Motor neuron (in vitro differentiated cells): ENCODE data around the gene OTOR. TPM values are rescaled to one million over a fixed set of nuclear protein-coding genes. Genes with fewer than 3 reads are reported as not detected.

Experiments used
- ATAC-seq, 8 experiments: fragments of 200-7000 bp; cut with Tn5 transposase; replicated peaks in 6 of 8; 2 replicates each; pipeline ENCODE4 v1.8.0; 2021; ENCODE audit warnings: mild to moderate bottlenecking in 8 of 8, moderate library complexity in 8 of 8
- H3K27ac ChIP-seq, 2 donors: fragments of 250-450 bp; sonication (Bioruptor Pico); 2 replicates each; pipeline ENCODE4 v1.9.0; 2021; ENCODE audit warnings: antibody characterized with exemption in 2 of 2, mild to moderate bottlenecking in 2 of 2, moderate library complexity in 1 of 2
- H3K4me1 ChIP-seq, 2 donors: fragments of 250-450 bp; sonication (Bioruptor Pico); replicated peaks in 1 of 2; 2 replicates each; pipeline ENCODE4 v1.6.1; 2021; ENCODE audit warnings: antibody characterized with exemption in 2 of 2, mild to moderate bottlenecking in 2 of 2, moderate library complexity in 1 of 2
- H3K4me3 ChIP-seq, 5 donors: fragments of 250-450 bp; sonication (Bioruptor Pico); 2 replicates each; pipeline ENCODE4 v1.9.0; 2021; ENCODE audit warnings: antibody characterized with exemption in 5 of 5, mild to moderate bottlenecking in 5 of 5, moderate library complexity in 4 of 5
- WGBS, 10 experiments: fragments of 450-650 bp; shearing (Covaris generic); methylation state at CpG; one replicate each; pipeline ENCODE4 v1.0.0; 2022; 5-methylcytosine and 5-hydroxymethylcytosine counted together
- in situ Hi-C, 9 experiments: fragments of 400-800 bp; cut with MboI; loops; one replicate each; pipeline ENCODE4 v1.15.0; 2021; ENCODE audit warnings: low sequenced_read_pairs in 9 of 9, low pct_unique_long_range_greater_than_20kb in 2 of 9; ENCODE audit not compliant: unreplicated experiment in 9 of 9
- total RNA-seq, 8 experiments: library from RNA; unstranded; fragments of 300-600 nt; gene quantifications; 2 replicates each; pipeline versions ENCODE4 v1.2.3 to v1.2.4, GENCODE V29; 2022

Gene OTOR
- total RNA-seq, 8 experiments from 2014 or later, result 0.14 to 0.32 TPM; not detected in 6

- Histone ChIP-seq H3K27ac (no peak overlapping the region), H3K4me1 (peaks cover 7 to 14% of the 10 kb centered on the region in 2 donors), H3K4me3 (no peak overlapping the region)
- 0 to 100% (median 57%) methylated on average over 1 to 2 of the region's 2 CpGs; no CpG with 5 or more reads in 1 of the 10 experiments for WGBS, 10 experiments
- ATAC-seq, result peak in 2 of 8 experiments; percentile 44 to 47
- in situ Hi-C loops, result loop anchor here in 1 of 9 experiments (25.0 kb wide), 1 partner anchor 246 kb away; no protein-coding TSS in a partner anchor
Measured at GRCh38 chr20:16758454-16759180, 10.5 kb downstream of the OTOR start.

GRCh38 chr20:16759181-16759563 is 11.0 kb downstream of the OTOR start:
- ATAC-seq, result no peak
- peaks cover 7 to 14% of the 10 kb centered on the region in 2 donors for H3K4me1 ChIP-seq
- WGBS, 10 experiments, result 79 to 100% (median 87%) methylated on average over 1 of the region's 1 CpG; no CpG with 5 or more reads in 6 of the 10 experiments
- in situ Hi-C loops, result loop anchor here in 1 of 9 experiments (25.0 kb wide), 1 partner anchor 247 kb away; no protein-coding TSS in a partner anchor
- no peak overlapping the region for H3K4me3 ChIP-seq
- H3K27ac ChIP-seq, result no peak overlapping the region

- peak in 5 of 8 experiments; percentile 9 to 47 (median 16) for ATAC-seq
- Histone ChIP-seq H3K4me3 (no peak overlapping the region), H3K27ac (no peak overlapping the region), H3K4me1 (peaks cover 7 to 14% of the 10 kb centered on the region in 2 donors)
- in situ Hi-C loops, result loop anchor here in 1 of 9 experiments (25.0 kb wide), 1 partner anchor 248 kb away; no protein-coding TSS in a partner anchor
- WGBS, 10 experiments, result 0 to 100% (median 58%) methylated on average over 2 to 10 of the region's 11 CpGs; no CpG with 5 or more reads in 1 of the 10 experiments
Measured at GRCh38 chr20:16760431-16761304, 12.5 kb downstream of the OTOR start.

DNA sequence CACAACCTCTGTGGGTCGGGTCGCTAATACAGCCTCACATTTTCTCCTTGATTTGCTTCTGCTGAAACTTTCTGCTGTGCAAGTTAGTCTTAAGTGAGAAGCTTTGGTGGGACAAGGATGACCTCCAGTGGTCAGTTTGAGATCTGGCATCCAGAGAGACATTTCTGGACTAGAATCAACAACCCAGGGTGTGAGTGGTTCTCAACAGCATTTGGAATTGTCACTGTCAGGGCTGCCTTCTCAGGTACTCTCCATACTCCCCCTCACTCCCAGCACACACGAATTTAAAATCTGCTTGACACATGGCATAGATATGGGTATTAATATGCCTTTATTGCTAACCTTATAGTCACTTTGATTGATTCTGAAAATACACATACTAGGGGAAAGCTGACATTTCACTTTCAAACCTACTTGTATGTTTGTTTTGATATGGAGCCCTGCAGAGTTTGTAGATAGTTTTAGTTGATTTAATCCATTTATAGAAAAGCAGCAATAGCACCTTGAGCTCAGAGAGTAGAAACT is 13.2 kb downstream of the OTOR start:
- in situ Hi-C loops, result loop anchor here in 1 of 9 experiments (25.0 kb wide), 1 partner anchor 249 kb away; no protein-coding TSS in a partner anchor
- H3K4me3 ChIP-seq, result no peak overlapping the region
- no peak overlapping the region for H3K27ac ChIP-seq
- H3K4me1 ChIP-seq, result peaks cover 7 to 14% of the 10 kb centered on the region in 2 donors
- 0 to 4% (median 0%) methylated on average over 1 to 3 of the region's 3 CpGs; no CpG with 5 or more reads in 4 of the 10 experiments for WGBS, 10 experiments
- ATAC-seq, result peak; percentile 77 to 93 (median 79)

DNA sequence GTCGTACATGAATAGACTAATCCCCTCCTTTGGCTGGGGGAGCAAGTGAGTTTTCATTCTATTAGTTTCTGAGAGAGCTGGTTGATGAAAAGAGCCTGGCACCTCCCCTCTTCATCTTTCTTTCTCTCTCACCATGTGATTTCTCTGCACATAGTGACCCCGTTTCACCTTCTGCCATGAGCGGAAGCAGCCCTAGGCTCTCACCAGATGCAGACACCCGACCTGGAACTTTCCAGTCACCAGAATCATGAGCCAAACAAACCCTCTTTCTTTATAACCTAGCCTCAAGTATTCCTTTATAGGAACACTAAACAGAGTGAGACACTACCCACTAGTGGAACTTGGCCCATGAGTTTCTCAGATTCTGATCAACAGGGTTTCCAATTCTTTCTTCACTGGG is 16.4 kb downstream of the OTOR start:
- WGBS, 10 experiments, result 0 to 67% (median 57%) methylated on average over 1 to 4 of the region's 4 CpGs; no CpG with 5 or more reads in 2 of the 10 experiments
- H3K27ac ChIP-seq, result no peak overlapping the region
- ATAC-seq, result no peak

DNA sequence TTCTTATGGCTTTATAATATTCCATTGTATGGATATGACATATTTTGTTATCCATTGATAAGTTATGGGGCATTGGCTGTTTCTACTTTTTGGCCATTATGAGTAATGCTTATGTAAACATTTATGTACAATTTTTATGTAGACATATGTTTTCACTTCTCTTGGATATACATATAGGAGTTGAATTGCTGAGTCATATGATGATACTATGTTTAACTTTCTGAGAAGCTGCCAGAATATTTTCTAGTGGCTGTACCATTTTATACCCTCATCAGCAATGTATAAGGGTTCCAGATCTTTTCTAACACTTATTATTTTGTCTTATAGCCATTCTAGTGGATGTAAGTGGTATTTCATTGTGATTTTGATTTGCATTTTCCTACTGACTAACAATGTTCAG is 23.1 kb downstream of the OTOR start:
- H3K27ac ChIP-seq, result no peak overlapping the region
- in situ Hi-C loops, result loop anchor here in 1 of 9 experiments (25.0 kb wide), 1 partner anchor 259 kb away; no protein-coding TSS in a partner anchor
- ATAC-seq, result peak in 2 of 8 experiments; percentile 25 to 86
- H3K4me3 ChIP-seq, result no peak overlapping the region
- H3K4me1 ChIP-seq, result no peaks in the 10 kb centered on the region

More for the DNA sequence above, 16.4 kb downstream of the OTOR start:
- in situ Hi-C loops, result loop anchor here in 1 of 9 experiments (25.0 kb wide), 1 partner anchor 252 kb away; no protein-coding TSS in a partner anchor
- H3K4me1 ChIP-seq, result peaks cover 7 to 12% of the 10 kb centered on the region in 2 donors
- H3K4me3 ChIP-seq, result no peak overlapping the region

GRCh38 chr20:16775961-16776360 is 27.8 kb downstream of the OTOR start:
- H3K4me1 ChIP-seq, result no peaks in the 10 kb centered on the region
- 0 to 83% (median 40%) methylated on average over 1 of the region's 1 CpG; no CpG with 5 or more reads in 3 of the 10 experiments for WGBS, 10 experiments

GRCh38 chr20:16777126-16777525 is 29.0 kb downstream of the OTOR start:
- H3K4me3 ChIP-seq, result no peak overlapping the region
- ATAC-seq, result no peak
- no peak overlapping the region for H3K27ac ChIP-seq
- 0 to 100% (median 90%) methylated on average over 1 of the region's 1 CpG; no CpG with 5 or more reads in 5 of the 10 experiments for WGBS, 10 experiments
- H3K4me1 ChIP-seq, result no peaks in the 10 kb centered on the region
- in situ Hi-C loops, result no loop called here

More at GRCh38 chr20:16775961-16776360, 27.8 kb downstream of the OTOR start:
- ATAC-seq, result no peak
- no peak overlapping the region for H3K4me3 ChIP-seq
- in situ Hi-C loops, result no loop called here
- no peak overlapping the region for H3K27ac ChIP-seq

DNA sequence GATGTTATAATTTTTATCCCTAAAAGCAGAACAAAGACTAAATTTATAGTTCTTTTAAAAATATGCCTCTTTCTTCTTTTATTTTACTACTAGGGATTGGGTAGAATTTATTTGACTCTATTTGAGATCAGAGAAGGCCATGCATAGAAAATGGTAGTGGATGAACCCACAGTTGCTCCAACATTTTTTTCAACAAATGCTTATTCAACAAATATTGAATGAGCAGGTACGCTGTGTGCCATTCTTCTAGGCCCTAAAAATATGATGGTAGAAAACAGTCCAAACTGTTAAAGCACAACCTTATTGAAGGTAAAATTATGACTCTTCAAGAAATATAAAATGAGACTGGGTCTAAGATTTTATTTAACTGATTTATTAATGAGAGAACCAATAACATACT is 30.0 kb downstream of the OTOR start:
- Histone ChIP-seq H3K27ac (no peak overlapping the region), H3K4me3 (no peak overlapping the region), H3K4me1 (no peaks in the 10 kb centered on the region)
- ATAC-seq, result no peak
- WGBS, 10 experiments, result 43 to 100% (median 92%) methylated on average over 1 of the region's 1 CpG; no CpG with 5 or more reads in 1 of the 10 experiments
- in situ Hi-C loops, result no loop called here

- whole genome bisulfite sequencing, 10 experiments, result 18 to 100% (median 64%) methylated on average over 1 of the region's 1 CpG; no CpG with 5 or more reads in 4 of the 10 experiments
- H3K4me3 ChIP-seq, result no peak overlapping the region
- no peaks in the 10 kb centered on the region for H3K4me1 ChIP-seq
- H3K27ac ChIP-seq, result no peak overlapping the region
- in situ Hi-C loops, result no loop called here
- no peak for ATAC-seq
Measured at GRCh38 chr20:16781496-16781895, 33.3 kb downstream of the OTOR start.

- no peak overlapping the region for H3K27ac ChIP-seq
- WGBS, 10 experiments, result 0 to 92% (median 59%) methylated on average over 1 of the region's 1 CpG; no CpG with 5 or more reads in 4 of the 10 experiments
Measured at GRCh38 chr20:16785226-16785625, 37.1 kb downstream of the OTOR start.

More at GRCh38 chr20:16785226-16785625, 37.1 kb downstream of the OTOR start:
- no peak overlapping the region for H3K4me3 ChIP-seq
- ATAC-seq, result no peak
- H3K4me1 ChIP-seq, result no peaks in the 10 kb centered on the region
- in situ Hi-C loops, result no loop called here
